NCI-H1092 treated with DMSO at 0.1 percent for 48 hours (cell line): ENCODE results near the gene AVP.
"Not testable (repeated sequence)": the region's sequence is repeated elsewhere in the genome, so short reads cannot be mapped to it uniquely, and the experiment has no call there.

Experiments used
- DNase-seq: peaks from one replicate; lab custom pipeline; 2025; lab: John Stamatoyannopoulos, UW

Gene AVP

DNA sequence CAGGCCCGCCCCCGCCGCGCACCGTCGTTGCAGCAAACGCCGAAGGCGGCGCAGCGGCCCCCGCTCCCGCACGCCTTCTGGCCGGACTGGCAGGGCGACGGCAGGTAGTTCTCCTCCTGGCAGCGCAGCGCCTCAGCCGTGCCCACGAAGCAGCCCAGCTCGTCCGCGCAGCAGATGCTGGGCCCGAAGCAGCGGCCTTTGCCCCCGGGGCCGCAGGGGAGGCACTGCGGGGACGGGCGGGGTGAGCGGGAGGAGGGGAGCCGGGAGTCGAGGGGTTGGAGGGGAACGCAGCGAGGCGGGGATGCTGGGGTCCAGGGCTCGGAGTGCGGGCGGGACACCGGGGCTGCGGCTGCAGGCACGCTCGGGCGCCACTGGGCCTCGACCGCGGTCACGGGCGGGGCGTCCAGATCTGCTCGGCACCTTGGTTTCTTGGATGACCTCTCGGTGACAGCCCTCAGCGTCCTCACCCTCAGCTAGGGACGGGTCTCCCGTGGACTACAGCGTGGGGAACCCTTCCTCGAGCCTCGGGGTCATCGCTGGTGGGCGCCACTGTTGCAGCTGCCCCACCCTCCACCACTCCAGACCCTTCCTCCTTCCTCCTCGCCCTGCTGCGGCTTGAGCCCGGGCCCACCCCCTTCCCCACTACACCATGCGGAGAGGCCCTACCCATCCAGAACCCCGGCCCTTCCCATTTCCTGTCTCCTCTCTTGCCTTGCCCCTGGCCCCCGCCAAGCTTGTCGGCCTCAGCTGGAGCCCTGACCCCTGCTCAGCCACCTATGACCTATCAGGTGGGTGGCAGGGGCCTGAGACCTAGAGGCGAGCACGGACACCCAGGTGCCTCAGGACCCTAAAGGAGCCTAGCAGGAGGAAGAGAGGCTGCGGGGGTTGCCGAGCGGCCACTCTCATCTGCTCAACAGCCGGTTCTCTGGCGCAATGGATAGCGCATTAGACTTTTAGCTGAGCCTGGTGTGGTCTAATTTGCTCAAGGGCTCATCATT, 1.3 kb downstream of the AVP start:
- no peak for DNase-seq

- no peak for DNase-seq
Measured at GRCh38 chr20:3082306-3082951, 2.1 kb downstream of the AVP start.

DNA sequence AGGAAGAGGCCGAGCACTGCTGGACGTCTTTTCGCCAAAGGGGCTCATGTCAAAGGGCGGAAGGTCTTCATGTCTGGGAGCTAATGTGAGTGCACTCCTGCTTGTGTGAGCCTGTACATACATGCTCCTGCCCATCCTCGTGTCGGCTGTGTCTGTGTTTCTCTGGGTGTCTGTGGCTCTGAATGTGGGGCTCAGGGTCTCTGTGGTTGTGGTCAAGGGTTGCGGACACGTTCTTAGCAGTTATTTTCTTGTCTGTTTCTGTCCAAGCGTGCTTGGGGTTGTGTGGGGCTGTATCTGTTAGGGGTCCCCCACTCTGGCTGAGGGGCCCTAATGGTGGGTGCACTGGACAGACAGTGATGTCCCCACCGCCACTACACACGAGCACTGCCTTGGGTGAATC, 2.9 kb downstream of the AVP start:
- DNase-seq: no peak

GRCh38 chr20:3080939-3081388, 3.6 kb downstream of the AVP start:
- DNase-seq: no peak

GRCh38 chr20:3077618-3078134, 6.8 kb downstream of the AVP start:
- no peak for DNase-seq

DNA sequence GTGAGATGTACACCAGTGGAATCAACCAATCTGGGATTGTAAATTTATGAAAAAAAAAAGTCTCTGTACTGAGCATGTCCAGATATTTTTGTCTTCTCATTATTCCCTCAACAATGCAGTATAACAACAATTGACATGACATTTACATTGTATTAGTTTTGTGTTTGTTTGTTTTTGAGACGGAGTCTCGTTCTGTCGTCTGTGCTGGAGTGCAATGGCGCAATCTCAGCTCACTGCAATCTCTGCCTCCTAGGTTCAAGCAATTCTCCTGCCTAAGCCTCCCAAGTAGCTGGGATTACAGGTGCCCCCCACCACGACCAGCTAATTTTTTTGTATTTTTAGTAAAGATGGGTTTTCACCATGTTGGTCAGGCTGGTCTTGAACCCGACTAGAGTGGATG, 9.2 kb downstream of the AVP start:
- DNase-seq: not testable (repeated sequence)

DNA sequence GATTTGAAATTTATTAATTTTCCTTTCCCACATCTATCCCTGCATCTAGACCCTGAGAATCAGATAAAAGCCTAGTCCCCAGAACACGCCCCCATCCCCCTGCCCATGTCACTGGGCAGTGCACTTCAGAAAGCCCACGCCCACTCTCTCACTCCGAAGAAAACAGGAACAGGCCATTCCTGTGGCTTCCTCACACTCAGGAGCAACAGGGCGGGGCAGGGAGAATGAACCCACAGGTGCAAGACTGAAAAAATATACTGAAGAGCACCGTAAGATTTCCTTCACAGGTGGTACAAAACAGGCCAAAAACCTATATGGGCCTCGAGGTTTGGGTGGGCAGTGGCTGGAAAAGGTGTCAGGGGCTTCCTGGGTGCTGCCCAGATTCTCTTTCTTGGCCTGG, 9.7 kb downstream of the AVP start:
- no peak for DNase-seq

- DNase-seq: not testable (repeated sequence)
Measured at GRCh38 chr20:3073251-3073643, 11.3 kb downstream of the AVP start.

- no peak for DNase-seq
Measured at GRCh38 chr20:3072530-3073250, 11.8 kb downstream of the AVP start.

DNA sequence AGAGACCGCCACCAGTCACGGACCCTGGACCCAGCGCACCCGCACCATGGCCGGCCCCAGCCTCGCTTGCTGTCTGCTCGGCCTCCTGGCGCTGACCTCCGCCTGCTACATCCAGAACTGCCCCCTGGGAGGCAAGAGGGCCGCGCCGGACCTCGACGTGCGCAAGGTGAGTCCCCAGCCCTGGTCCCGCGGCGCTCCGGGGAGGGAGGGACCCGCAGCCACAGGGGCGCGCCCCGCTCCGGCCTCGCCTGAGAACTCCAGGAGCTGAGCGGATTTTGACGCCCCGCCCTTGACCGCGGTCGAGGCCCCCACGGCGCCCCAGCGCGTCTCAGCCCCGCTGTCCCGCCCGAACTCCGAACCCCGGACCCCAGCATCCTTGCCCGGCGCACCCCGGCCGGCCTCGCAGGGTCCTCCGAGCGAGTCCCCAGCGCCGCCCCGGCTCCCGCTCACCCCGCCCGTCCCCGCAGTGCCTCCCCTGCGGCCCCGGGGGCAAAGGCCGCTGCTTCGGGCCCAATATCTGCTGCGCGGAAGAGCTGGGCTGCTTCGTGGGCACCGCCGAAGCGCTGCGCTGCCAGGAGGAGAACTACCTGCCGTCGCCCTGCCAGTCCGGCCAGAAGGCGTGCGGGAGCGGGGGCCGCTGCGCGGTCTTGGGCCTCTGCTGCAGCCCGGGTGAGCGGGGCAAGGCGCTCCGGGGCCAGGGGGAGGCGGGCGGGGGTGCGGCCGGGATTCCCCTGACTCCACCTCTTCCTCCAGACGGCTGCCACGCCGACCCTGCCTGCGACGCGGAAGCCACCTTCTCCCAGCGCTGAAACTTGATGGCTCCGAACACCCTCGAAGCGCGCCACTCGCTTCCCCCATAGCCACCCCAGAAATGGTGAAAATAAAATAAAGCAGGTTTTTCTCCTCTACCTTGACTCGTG, 12.7 kb downstream of the AVP start, which contains the start of gene OXT:
TSS of gene OXT (plus strand) at position 11 of the 920 bp plus-strand sequence. CDS start at position 47, 36 bp downstream.
- no peak for DNase-seq

GRCh38 chr20:3071266-3071609, 13.3 kb downstream of the AVP start:
- no peak for DNase-seq

DNA sequence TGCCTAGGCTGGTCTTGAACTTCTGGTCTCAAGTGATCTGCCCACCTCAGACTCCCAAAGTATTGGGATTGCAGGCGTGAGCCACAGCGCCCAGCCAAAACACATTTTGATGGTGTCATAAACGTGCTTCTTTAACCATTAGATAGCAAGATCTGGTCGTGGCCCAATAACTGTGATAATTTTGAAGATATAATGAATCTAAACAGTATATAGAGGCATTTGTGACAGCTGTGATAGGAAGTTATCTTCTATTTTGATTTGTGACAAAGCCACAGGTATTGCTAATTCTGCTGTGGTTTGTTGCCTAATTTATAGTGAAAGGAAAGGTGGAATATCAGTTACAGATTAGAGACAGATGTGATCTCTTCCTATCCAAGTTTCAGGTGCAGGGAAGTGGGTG, 13.8 kb downstream of the AVP start:
- no peak for DNase-seq

DNA sequence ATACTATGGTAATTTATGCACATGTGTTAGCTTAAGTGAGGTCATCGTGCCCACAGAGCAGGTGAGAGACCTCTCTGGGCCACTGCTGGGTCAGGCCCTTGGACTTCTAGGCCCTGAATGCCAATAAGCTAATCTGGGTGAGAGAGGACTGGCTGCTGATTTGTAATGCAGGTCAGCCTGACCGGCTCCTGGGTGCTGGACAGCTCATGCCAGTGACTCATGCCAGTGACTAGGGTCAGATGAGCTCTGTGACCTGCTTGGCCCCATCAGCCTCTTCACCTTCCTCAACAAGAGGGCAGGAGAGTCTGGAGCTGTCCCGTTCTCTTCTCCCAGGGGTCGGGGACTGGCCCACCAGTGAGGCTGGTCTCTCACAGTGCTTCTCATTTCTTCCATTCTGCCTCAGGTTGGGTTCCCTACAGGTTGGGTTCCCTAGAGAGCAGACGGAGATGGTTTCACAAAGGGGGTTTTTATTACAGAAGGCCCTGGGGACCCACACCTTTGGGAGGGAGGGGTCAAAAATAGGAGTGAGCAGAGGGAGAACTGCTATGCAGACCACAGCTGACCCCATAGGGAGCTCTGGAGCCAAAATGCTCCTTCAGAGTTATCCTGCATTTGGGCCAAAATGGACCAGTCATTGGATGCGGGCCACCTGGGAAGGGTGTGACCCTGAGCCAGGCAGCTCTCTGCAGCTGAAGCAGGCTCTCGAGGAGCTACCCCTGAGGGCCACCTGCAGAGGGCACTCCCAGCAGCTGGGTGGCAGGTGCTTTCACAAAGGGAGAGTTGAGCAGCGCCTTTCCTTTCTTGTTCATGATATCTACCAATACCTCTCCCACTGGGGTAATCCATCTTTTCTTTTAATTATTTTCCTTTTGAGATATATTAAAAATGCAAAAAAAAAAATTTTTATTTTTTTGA, 15.3 kb downstream of the AVP start:
- peak; percentile 10 for DNase-seq

DNA sequence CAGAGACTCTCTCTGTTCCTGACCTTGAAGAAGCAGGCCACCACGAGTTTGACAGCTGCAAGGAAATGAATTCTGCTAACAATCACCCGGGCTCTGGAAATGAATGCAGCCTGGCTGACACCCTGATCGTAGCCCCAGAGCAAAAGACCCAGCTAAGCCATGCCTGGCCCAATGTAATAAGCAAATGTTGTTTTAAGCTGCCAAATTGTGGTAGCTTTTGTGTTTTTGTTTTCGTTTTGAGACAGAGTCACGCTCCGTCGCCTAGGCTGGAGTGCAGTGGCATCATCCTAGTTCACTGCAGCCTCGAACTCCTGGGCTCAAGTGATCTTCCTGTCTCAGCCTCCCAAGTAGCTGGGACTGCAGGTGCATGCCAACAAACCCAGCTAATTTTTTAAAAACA, 16.4 kb downstream of the AVP start:
- DNase-seq: no peak

- no peak for DNase-seq
Measured at GRCh38 chr20:3067139-3068014, 17.1 kb downstream of the AVP start.

DNA sequence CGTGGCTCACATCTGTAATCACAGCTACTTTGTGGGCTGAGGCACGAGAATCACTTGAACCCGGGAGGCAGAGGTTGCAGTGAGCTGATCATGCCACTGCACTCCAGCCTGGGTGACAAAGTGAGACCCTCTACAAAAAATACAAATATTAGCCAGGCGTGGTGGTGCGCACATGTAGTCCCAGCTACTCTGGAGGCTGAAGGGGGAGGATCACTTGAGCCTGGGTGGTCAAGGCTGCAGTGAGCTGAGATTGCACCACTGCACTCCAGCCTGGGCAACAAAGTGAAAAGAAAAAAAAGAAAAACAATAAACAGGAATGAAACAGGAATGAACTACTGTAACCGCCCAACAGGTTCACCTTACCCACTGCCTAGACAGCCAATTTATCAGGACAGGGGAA, 20.4 kb downstream of the AVP start:
- DNase-seq: not testable (repeated sequence)

- DNase-seq: no peak
Measured at GRCh38 chr20:3059489-3059888, 25.0 kb downstream of the AVP start.

- DNase-seq: no peak
Measured at GRCh38 chr20:3051385-3052019, 33.0 kb downstream of the AVP start.
